GM12891 (cell line): ENCODE measurements around the gene TIGAR.

Experiments
- DNase-seq: peaks from one replicate; pipeline ENCODE4 v3.0.0; 2011; ENCODE audit warnings: low spot score; ENCODE audit not compliant: insufficient read length
- FAIRE-seq: peaks from 2 replicates; lab custom pipeline; 2011; peaks lifted over from hg19 to GRCh38; lab: Jason Lieb, UNC
- PAX5 ChIP-seq: IDR thresholded peaks from 2 replicates; pipeline ENCODE4 v1.6.1; 2011; ENCODE audit warnings: low read length, moderate library complexity, mild to moderate bottlenecking; ENCODE audit not compliant: insufficient read depth, severe bottlenecking
- POLR2A ChIP-seq: IDR thresholded peaks from 2 replicates; pipeline ENCODE4 v1.6.1; 2011; ENCODE audit warnings: low read depth, low read length, control low read depth
- POLR2AphosphoS5 ChIP-seq: IDR thresholded peaks from 2 replicates; pipeline ENCODE4 v1.6.1; 2011; ENCODE audit warnings: low read depth, low read length, control low read depth
- POU2F2 ChIP-seq: IDR thresholded peaks from 2 replicates; pipeline ENCODE4 v1.6.1; 2011; ENCODE audit warnings: low read depth, mild to moderate bottlenecking, control low read depth, low read length, moderate library complexity
- SPI1 ChIP-seq: IDR thresholded peaks from 2 replicates; pipeline ENCODE4 v1.6.1; 2011; ENCODE audit warnings: low read depth, low read length, control low read depth
- TAF1 ChIP-seq: IDR thresholded peaks from 2 replicates; pipeline ENCODE4 v1.6.1; 2011; ENCODE audit warnings: low read depth, low read length, control low read depth

The TIGAR gene

GRCh38 chr12:4275870-4276301 lies 45.1 kb upstream of the TIGAR start:
- DNase-seq (no peak), FAIRE-seq (peak; percentile 33)
- TF ChIP-seq POLR2A (no peak), POLR2AphosphoS5 (no peak), PAX5 (no peak), TAF1 (no peak), POU2F2 (no peak), SPI1 (no peak)

GRCh38 chr12:4276524-4277204 lies 44.3 kb upstream of the TIGAR start:
- FAIRE-seq (peak; percentile 89), DNase-seq (peak; percentile 71)
- TF ChIP-seq POU2F2 (no peak), POLR2AphosphoS5 (peak; percentile 18; the same call in 1 of the 2 replicates), TAF1 (no peak), POLR2A (peak; percentile 51; the same call in 1 of the 2 replicates), SPI1 (0 out of 2 replicates have a peak, but pooled peaks have one; percentile 4), PAX5 (no peak)

GRCh38 chr12:4277205-4277543 lies 43.8 kb upstream of the TIGAR start:
- DNase-seq (no peak), FAIRE-seq (no peak)
- no peak for TF ChIP-seq PAX5
- no peak for TF ChIP-seq TAF1
- TF ChIP-seq POLR2AphosphoS5: no peak
- TF ChIP-seq POLR2A: no peak; the same call in 1 of the 2 replicates
- TF ChIP-seq POU2F2: no peak
- no peak for TF ChIP-seq SPI1

DNA sequence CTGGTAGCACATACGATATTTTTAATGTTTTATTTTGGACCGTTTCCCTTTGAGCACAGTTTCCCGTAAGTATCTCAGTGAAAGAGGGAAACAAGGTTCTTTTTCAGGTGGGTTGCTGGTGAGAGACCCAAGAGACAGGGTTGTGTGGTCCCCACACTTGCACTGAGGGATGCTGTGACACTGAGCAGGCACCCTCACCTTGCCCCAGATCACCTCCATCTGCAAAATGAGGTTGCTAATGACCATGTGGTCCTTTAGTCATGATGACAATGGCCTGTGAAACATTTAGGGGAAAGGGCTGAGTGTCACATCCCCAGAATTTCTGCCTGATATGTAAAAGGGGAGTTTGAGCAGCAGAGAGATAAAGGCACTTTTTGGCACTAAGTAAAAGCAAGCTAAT lies 43.2 kb upstream of the TIGAR start:
- peak; percentile 26 for FAIRE-seq
- DNase-seq: no peak
- no peak for TF ChIP-seq POLR2AphosphoS5
- no peak for TF ChIP-seq PAX5
- TF ChIP-seq TAF1: no peak
- TF ChIP-seq POLR2A: peak; percentile 13; the same call in 1 of the 2 replicates
- TF ChIP-seq POU2F2: no peak
- TF ChIP-seq SPI1: no peak

- FAIRE-seq (peak; percentile 52), DNase-seq (no peak)
- TF ChIP-seq SPI1 (no peak), TAF1 (no peak), POLR2A (peak; percentile 33; the same call in 1 of the 2 replicates), POLR2AphosphoS5 (peak; percentile 29; the same call in 1 of the 2 replicates), PAX5 (no peak), POU2F2 (no peak)
Measured at GRCh38 chr12:4278329-4279197, 42.5 kb upstream of the TIGAR start.

DNA sequence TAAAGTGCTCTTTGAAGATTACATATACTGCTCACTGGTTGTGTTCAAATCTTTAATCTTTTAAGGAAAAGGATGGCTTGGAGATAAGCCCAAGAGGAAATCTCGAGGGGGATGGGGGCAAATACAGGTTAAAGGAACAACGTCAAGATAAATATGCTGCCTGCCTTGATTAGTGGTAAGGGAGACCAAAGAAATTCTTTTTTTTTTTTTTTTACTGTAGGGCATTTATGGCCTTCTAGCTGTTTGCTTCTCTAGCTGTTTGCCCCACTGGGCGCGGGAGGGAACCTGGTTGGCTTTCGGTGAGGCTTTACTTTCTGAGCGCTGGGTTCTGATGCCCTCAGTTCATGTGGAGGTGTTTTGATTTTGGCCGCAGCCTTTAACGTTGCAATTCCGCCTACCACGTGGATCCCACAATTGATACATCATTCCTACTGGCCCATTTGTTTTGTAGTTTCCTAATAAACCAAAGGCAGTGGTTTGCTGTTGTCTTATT lies 41.8 kb upstream of the TIGAR start:
- TF ChIP-seq PAX5 (no peak), POU2F2 (no peak), TAF1 (no peak), POLR2A (no peak), POLR2AphosphoS5 (no peak), SPI1 (no peak)
- FAIRE-seq (no peak), DNase-seq (no peak)

DNA sequence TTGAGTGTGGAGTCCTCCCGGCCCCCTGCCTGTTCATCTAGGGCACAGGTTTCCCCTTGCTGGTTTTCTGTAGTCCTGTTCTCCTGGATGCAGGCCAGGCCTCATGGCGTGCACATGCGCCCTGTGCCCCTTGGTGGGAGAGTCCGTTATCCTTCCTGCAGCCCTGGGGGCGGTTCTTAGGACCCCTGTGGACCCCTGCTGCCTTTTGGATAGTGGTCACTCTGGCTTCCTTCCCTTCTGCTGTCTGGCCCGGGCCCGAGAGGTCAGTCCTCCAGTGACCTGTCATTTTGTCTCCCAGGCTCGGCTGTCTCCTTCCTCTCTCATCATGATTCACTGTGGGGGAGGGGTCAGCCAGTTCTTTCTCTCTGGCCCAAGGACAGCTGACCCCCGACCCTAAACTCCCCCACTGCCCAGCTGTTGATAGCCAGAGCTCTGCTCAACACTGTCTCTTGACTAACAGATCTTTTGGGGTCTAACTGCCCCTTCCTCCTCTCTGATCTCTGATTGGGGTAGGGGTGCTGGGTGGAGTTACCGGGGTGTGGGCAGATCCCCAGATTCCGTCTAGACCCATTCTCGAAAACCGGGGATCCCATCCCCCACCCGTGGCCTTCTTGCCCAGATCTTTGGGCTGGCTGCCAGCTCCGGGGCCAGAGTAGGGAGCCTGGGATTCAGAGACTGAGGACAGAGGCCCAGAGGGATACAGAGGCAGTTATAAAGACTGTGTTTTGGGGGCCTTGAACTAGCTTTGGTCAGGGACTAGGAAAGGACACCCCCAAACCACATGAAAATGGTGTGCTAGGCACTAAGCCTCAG lies 40.5 kb upstream of the TIGAR start:
- TF ChIP-seq POLR2A (no peak), POU2F2 (no peak), SPI1 (no peak), PAX5 (no peak), TAF1 (no peak), POLR2AphosphoS5 (no peak)
- FAIRE-seq: no peak

DNA sequence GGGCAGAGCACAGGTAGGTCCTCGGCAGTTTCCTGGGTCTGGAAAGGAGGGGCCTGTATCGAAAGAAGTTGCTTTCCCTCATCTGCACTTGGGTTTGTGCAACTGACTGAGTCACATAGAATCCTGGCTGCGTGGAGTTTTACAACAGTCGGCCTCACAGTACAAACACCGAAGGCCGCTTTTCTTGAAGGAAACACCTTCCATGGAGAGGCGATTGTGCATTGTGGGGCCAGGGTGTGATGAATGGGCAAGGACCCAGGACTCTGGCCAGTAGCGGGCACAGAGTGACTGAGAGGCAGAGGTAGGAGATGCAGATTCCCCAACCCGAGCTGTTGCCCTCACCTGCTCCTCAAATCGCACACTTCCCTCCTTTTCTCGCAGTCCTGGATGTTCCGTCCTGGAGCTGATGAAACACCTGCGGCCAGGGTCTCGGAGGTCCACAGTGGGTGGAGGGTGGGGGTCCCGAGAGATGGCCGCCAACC lies 39.8 kb upstream of the TIGAR start:
- TF ChIP-seq TAF1 (no peak), SPI1 (no peak), POLR2AphosphoS5 (no peak)
- DNase-seq (no peak), FAIRE-seq (no peak)

More for the DNA sequence above, 40.5 kb upstream of the TIGAR start:
- no peak for DNase-seq
